Measurements from ENCODE around the gene PDZD2.
A peak's percentile ranks its signal among the peaks of the same experiment; 100 is the strongest.

PDZD2 gene

GRCh38 chr5:31941151-31941755, 302.3 kb downstream of the PDZD2 start:
- TF ChIP-seq CTCF (IDR thresholded peaks at IDR 0.05; ENCODE audit: poor library complexity, severe bottlenecking), result no peak
- Histone ChIP-seq H3K9me3 (ENCODE audit: severe bottlenecking) (no peaks in the 10 kb centered on the region), H3K27me3 (ENCODE audit: insufficient read depth, poor library complexity, severe bottlenecking) (no peaks in the 10 kb centered on the region), H3K4me1 (ENCODE audit: insufficient read depth, poor library complexity, severe bottlenecking) (peaks cover 10% of the 10 kb centered on the region), H3K4me3 (ENCODE audit: severe bottlenecking) (no peak overlapping the region), H3K27ac (ENCODE audit: poor library complexity, severe bottlenecking) (no peak overlapping the region), H3K36me3 (ENCODE audit: low read depth) (no peaks in the 10 kb centered on the region)
- DNase-seq (ENCODE audit: low spot score), result no peak
- ATAC-seq (ENCODE audit: low read depth), result peak; percentile 44; the same call in 1 of the 3 replicates

- TF ChIP-seq CTCF (IDR thresholded peaks at IDR 0.05; ENCODE audit: poor library complexity, severe bottlenecking), result no peak
- no peaks in the 10 kb centered on the region for H3K9me3 ChIP-seq (ENCODE audit: severe bottlenecking)
- peaks cover 13% of the 10 kb centered on the region for H3K4me1 ChIP-seq (ENCODE audit: insufficient read depth, poor library complexity, severe bottlenecking)
- ATAC-seq (ENCODE audit: low read depth), result no peak; the same call in 2 of the 3 replicates
- H3K27ac ChIP-seq (ENCODE audit: poor library complexity, severe bottlenecking), result no peak overlapping the region
- H3K4me3 ChIP-seq (ENCODE audit: severe bottlenecking), result no peak overlapping the region
- DNase-seq (ENCODE audit: low spot score), result no peak
- no peaks in the 10 kb centered on the region for H3K27me3 ChIP-seq (ENCODE audit: insufficient read depth, poor library complexity, severe bottlenecking)
- no peaks in the 10 kb centered on the region for H3K36me3 ChIP-seq (ENCODE audit: low read depth)
These were observed 303.6 kb downstream of the PDZD2 start for GRCh38 chr5:31942546-31942945.

GRCh38 chr5:31944684-31945445, 305.9 kb downstream of the PDZD2 start:
- ATAC-seq (ENCODE audit: low read depth) (no peak), DNase-seq (ENCODE audit: low spot score) (no peak)
- Histone ChIP-seq H3K4me3 (ENCODE audit: severe bottlenecking) (no peak overlapping the region), H3K36me3 (ENCODE audit: low read depth) (no peaks in the 10 kb centered on the region), H3K27ac (ENCODE audit: poor library complexity, severe bottlenecking) (no peak overlapping the region), H3K9me3 (ENCODE audit: severe bottlenecking) (no peaks in the 10 kb centered on the region), H3K4me1 (ENCODE audit: insufficient read depth, poor library complexity, severe bottlenecking) (peaks cover 24% of the 10 kb centered on the region), H3K27me3 (ENCODE audit: insufficient read depth, poor library complexity, severe bottlenecking) (no peaks in the 10 kb centered on the region)
- TF ChIP-seq CTCF (IDR thresholded peaks at IDR 0.05; ENCODE audit: poor library complexity, severe bottlenecking), result no peak

- no peaks in the 10 kb centered on the region for H3K27me3 ChIP-seq (ENCODE audit: insufficient read depth, poor library complexity, severe bottlenecking)
- no peak overlapping the region for H3K4me3 ChIP-seq (ENCODE audit: severe bottlenecking)
- ATAC-seq (ENCODE audit: low read depth) (peak; percentile 98), DNase-seq (ENCODE audit: low spot score) (peak; percentile 80)
- TF ChIP-seq CTCF (IDR thresholded peaks at IDR 0.05; ENCODE audit: poor library complexity, severe bottlenecking), result no peak
- peak overlapping the region; percentile 43 for H3K27ac ChIP-seq (ENCODE audit: poor library complexity, severe bottlenecking)
- H3K36me3 ChIP-seq (ENCODE audit: low read depth), result no peaks in the 10 kb centered on the region
- peaks cover 14% of the 10 kb centered on the region for H3K4me1 ChIP-seq (ENCODE audit: insufficient read depth, poor library complexity, severe bottlenecking)
- H3K9me3 ChIP-seq (ENCODE audit: severe bottlenecking), result no peaks in the 10 kb centered on the region
These were observed 309.1 kb downstream of the PDZD2 start for GRCh38 chr5:31948006-31948405.

- DNase-seq (ENCODE audit: low spot score), result no peak
- Histone ChIP-seq H3K27ac (ENCODE audit: poor library complexity, severe bottlenecking) (no peak overlapping the region), H3K36me3 (ENCODE audit: low read depth) (no peaks in the 10 kb centered on the region), H3K4me3 (ENCODE audit: severe bottlenecking) (no peak overlapping the region), H3K27me3 (ENCODE audit: insufficient read depth, poor library complexity, severe bottlenecking) (no peaks in the 10 kb centered on the region), H3K4me1 (ENCODE audit: insufficient read depth, poor library complexity, severe bottlenecking) (peaks cover 18% of the 10 kb centered on the region), H3K9me3 (ENCODE audit: severe bottlenecking) (no peaks in the 10 kb centered on the region)
- ATAC-seq (ENCODE audit: low read depth), result no peak
- no peak for TF ChIP-seq CTCF (IDR thresholded peaks at IDR 0.05; ENCODE audit: poor library complexity, severe bottlenecking)
These were observed 313.1 kb downstream of the PDZD2 start for GRCh38 chr5:31952067-31952466.

All from RWPE2 (cell line).